Activated T-cell treated with anti-CD3 and anti-CD28 coated beads, Interleukin-2, amount 50 U/mL, for 1 hour (primary cell): ENCODE measurements around the gene TPI1.
A peak's percentile ranks its signal among the peaks of the same experiment; 100 is the strongest.
"Not testable (repeated sequence)": the region's sequence is repeated elsewhere in the genome, so short reads cannot be mapped to it uniquely, and the experiment has no call there.

Experiments used
- DNase-seq: peaks from one replicate; pipeline ENCODE4 v3.0.0-alpha.2; 2020

TPI1 gene

GRCh38 chr12:6896846-6897435 lies 29.6 kb downstream of the TPI1 start:
- DNase-seq: no peak

DNA sequence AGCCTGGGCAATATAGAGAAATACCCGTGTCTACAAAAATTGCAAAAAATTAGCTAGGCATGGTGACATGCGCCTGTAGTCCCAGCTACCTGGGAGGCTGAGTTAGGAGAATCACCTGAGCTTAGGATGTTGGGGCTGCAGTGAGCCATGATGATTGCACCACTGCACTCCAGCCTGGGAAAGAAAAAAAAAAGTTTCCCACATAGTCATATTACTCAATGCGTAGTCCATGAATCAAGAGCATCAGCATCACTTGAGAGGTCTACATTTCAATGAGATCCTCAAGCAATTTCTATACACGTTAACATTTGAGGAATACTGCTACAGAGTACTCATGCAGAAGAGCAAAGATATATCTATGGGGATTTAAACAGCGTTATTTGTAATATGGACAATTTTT lies 32.1 kb downstream of the TPI1 start:
- no peak for DNase-seq

- no peak for DNase-seq
Observed at GRCh38 chr12:6899837-6900519, 32.6 kb downstream of the TPI1 start.

DNA sequence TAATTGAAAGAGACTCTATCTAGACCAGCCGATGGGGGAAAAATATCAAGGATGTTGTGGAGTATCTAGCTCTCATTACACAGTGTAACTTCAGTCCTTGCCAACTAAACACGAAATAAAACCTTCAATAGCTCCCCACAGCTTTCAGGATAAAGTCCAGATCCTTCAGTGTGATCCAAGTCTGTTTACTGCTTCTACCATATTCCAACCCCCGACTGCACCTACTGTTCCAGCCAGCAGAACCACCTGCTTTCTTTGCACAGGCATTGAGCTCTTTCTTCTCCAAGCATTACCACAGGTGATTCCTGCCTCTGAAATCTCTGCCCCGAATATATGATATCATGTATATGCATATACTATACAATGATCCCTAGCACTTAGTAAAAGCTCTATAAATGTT lies 35.1 kb downstream of the TPI1 start:
- no peak for DNase-seq

DNA sequence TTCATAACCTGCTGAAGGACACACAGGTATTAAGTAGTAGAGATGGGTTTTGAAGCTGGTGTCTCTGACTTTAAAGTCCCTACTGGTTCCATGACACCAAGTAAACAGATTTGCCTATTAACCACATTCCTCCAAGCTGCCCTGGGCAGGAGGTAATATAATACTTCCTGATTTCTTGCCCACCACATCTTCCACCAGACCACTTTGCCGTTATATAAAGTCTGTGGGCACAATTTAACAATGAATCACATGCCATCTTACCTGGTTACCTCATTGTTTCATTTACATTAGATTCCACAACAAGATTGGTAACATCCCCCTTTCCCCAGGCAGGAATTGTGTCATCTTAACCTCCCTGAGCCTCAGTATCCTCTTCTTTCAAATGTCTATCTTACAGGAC lies 36.4 kb downstream of the TPI1 start:
- DNase-seq: no peak

DNA sequence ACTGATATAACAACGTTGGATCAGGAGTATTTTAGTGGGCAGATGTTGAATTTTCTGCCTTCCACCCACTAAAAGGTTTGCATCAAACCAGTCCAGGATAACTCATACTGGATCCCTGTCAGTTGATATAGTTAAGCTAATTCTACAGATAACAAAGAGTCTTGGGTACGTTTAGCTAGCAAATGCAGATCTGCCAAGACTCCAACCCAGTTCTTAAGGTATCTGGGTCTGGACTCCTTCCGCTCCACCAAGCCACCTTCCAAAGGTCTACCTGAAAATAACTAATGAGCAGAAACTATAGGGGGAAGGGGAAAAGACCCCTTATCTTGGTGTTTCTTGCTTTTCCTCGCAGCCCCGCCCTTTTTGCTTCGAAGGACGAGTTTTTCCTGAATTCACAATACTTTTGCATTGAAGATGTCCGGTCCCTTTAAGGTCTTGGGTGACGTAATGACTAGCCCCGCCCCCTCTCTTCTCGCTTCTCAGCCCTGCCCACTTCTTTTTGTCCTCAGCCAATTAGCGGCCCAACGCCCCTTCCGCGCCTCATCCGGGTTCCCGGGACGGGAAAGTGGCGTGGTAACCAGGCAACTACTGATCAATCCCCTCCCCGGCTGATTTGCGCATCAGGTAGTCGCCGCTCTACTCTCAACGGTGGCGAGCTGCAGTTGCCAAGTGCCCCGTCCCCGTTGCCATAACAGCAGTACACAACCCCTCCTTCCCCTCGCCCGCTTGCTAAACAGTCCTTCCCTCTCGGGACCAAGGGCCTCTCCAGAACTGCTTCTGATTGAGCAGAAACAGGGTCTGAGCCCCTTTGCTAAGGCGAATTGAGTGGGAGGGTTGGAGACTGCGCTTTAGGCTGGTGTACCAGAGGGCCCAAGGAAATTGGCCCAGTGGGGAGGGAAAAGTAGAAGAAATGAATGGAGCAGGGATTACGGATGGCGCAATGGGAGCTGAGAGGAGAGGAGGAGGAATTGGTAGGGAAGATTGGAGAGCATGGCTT lies 37.2 kb downstream of the TPI1 start, which contains the start of gene LRRC23:
LRRC23 (plus strand) TSS at position 543 of the 997 bp plus-strand sequence. CDS start 812 bp downstream, outside the sequence.
- peak; percentile 97 for DNase-seq

DNA sequence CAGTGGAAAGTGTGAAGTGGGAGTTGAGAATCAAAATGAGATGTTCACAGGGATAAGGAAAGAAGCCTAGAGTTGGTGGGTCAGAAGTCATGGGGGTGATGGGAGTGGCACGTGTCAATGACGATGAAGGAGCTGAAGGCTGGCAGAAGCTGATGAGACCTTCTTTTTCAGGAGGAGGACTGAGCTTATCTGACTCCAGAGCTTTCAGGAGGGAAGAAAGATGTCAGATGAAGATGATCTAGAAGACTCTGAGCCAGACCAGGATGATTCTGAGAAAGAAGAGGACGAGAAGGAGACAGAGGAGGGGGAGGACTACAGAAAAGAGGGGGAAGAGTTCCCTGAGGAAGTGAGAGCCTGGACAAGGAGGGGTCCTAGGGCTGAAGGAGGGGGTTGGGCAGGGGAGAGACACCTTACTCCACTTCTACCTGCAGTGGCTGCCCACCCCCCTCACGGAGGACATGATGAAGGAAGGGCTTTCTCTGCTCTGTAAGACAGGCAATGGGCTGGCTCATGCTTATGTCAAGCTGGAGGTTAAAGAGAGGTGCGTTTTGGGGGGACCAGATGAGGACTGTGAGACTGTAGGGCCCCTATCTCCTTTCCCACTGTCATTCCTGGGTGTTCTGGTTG lies 38.2 kb downstream of the TPI1 start:
- no peak for DNase-seq

- not testable (repeated sequence) for DNase-seq
Observed at GRCh38 chr12:6908141-6908540, 40.8 kb downstream of the TPI1 start.

GRCh38 chr12:6909421-6910145 lies 42.3 kb downstream of the TPI1 start:
- DNase-seq: no peak

- no peak for DNase-seq
Observed at GRCh38 chr12:6912164-6912935, 45.0 kb downstream of the TPI1 start.

DNA sequence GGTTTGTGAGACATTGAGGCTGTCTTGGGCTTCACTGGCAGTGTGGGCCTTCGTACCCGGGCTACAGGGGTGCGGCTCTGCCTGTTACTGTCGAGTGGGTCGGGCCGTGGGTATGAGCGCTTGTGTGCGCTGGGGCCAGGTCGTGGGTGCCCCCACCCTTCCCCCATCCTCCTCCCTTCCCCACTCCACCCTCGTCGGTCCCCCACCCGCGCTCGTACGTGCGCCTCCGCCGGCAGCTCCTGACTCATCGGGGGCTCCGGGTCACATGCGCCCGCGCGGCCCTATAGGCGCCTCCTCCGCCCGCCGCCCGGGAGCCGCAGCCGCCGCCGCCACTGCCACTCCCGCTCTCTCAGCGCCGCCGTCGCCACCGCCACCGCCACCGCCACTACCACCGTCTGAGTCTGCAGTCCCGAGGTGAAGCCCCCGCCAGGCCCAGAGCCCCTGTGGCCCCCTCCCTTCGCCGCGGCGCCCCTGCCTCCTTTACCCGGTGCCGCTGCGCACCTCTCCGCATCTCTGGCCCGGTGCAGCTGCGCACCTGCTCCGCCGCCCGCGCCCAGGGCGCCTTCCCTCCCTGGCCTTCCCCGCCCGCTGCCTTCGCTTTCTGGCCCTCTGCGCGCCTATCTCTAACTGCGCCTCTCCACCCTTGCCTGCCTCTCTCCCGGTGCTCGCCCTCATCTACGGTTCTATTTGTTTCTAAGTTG lies 47.1 kb downstream of the TPI1 start, which contains the start of gene ENO2:
ENO2 (plus strand) TSS at position 335 of the 701 bp plus-strand sequence. CDS start 1,253 bp downstream, outside the sequence.
- DNase-seq: peak; percentile 88

DNA sequence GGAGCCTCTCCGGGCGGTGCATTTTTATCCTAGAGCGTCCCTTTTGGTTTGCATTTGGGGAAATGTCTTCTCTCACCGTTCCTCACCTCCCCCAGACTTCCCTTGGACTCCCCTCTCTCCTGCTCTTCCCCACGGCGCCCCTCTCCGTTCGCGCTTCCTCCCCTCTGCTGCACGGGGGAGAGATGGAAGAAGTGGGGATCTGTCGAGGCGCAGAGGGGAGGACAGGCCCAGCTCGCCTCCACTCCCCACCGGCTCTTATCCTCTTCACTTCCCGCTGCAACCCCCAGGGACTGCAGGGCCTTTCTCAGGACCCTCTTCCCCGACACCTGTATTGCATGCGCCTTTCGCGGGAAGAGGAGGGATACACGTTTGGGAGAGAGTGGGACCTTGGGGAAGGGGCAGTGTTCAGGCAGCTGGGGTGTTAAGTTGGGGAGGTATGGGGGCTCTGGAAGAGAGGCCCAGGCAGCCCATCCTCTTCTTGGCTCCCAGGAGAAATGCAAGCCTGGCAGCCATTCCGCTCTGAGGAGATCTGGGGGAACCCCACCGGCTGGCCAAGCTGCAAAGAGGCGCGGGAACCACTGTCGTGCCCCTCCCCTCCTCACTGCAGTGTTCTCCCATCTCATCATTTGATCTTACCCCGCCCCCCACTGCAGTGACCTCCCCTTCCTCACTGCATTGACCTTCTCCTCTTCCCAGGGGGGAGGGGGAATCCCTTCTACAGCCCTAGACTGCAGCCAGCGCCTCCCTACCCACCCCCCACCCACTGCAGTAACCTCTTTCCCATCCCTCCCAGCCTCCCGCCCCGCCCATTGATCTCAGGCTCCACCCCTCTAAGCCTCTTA lies 47.8 kb downstream of the TPI1 start:
- no peak for DNase-seq

- no peak for DNase-seq
Observed at GRCh38 chr12:6915789-6916285, 48.5 kb downstream of the TPI1 start.

GRCh38 chr12:6916426-6917200 lies 49.3 kb downstream of the TPI1 start:
- DNase-seq: no peak

- no peak for DNase-seq
Observed at GRCh38 chr12:6917491-6918231, 50.3 kb downstream of the TPI1 start.

DNA sequence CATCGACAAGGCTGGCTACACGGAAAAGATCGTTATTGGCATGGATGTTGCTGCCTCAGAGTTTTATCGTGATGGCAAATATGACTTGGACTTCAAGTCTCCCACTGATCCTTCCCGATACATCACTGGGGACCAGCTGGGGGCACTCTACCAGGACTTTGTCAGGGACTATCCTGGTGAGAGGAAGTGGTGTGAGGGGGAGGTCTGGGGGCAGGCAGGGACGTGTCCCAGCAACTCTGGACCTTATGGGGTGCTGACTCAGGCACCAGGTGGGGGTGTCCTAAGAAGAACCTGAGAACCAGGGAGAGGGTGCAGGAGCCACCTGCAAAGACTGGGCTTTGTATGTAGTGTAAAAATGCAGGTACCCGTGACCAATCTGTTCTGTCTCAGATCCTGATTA lies 52.3 kb downstream of the TPI1 start:
- no peak for DNase-seq
